Measurements from ENCODE around the gene LEO1.

The LEO1 gene

GRCh38 chr15:51971375-51972133, at the start of gene LEO1:
Gene LEO1 (minus strand): TSS chr15:51971778. CDS start chr15:51971745, 33 bp downstream.
- DNase-seq (ENCODE audit: low read depth): peak; percentile 88

- DNase-seq (ENCODE audit: low read depth): peak; percentile 79
These were observed 49.6 kb upstream of the LEO1 start for GRCh38 chr15:52021128-52021671.

GRCh38 chr15:52020221-52021085, 48.9 kb upstream of the LEO1 start:
- peak; percentile 11 for DNase-seq (ENCODE audit: low read depth)

GRCh38 chr15:52019394-52020220, 48.0 kb upstream of the LEO1 start:
- peak; percentile 77 for DNase-seq (ENCODE audit: low read depth)

GRCh38 chr15:52018693-52019393, 47.3 kb upstream of the LEO1 start, which contains the start of gene MAPK6:
Gene MAPK6 (plus strand): TSS chr15:52019219. CDS start chr15:52046461, 27,242 bp downstream.
- DNase-seq (ENCODE audit: low read depth): peak; percentile 73

GRCh38 chr15:52018244-52018643, 46.7 kb upstream of the LEO1 start:
- peak; percentile 15 for DNase-seq (ENCODE audit: low read depth)

- no peak for DNase-seq (ENCODE audit: low read depth)
These were observed 44.7 kb upstream of the LEO1 start for GRCh38 chr15:52016316-52016715.

GRCh38 chr15:52014616-52015015, 43.0 kb upstream of the LEO1 start:
- DNase-seq (ENCODE audit: low read depth): no peak

- DNase-seq (ENCODE audit: low read depth): no peak
These were observed 41.7 kb upstream of the LEO1 start for GRCh38 chr15:52013151-52013791.

GRCh38 chr15:52012210-52012609, 40.6 kb upstream of the LEO1 start:
- DNase-seq (ENCODE audit: low read depth): no peak

- DNase-seq (ENCODE audit: low read depth): no peak
These were observed 40.1 kb upstream of the LEO1 start for GRCh38 chr15:52011711-52012144.

- peak; percentile 34 for DNase-seq (ENCODE audit: low read depth)
These were observed 39.3 kb upstream of the LEO1 start for GRCh38 chr15:52010633-52011595.

- no peak for DNase-seq (ENCODE audit: low read depth)
These were observed 37.3 kb upstream of the LEO1 start for GRCh38 chr15:52008698-52009434.

GRCh38 chr15:52008359-52008697, 36.8 kb upstream of the LEO1 start:
- no peak for DNase-seq (ENCODE audit: low read depth)

GRCh38 chr15:52006702-52007340, 35.2 kb upstream of the LEO1 start:
- no peak for DNase-seq (ENCODE audit: low read depth)

- DNase-seq (ENCODE audit: low read depth): no peak
These were observed 34.4 kb upstream of the LEO1 start for GRCh38 chr15:52005748-52006701.

- no peak for DNase-seq (ENCODE audit: low read depth)
These were observed 33.2 kb upstream of the LEO1 start for GRCh38 chr15:52004806-52005205.
